GM18873 (cell line): ENCODE results near the gene RASEF.

Source experiments
- ATAC-seq: cut with Tn5 transposase; IDR thresholded peaks from one replicate; pipeline ENCODE4 v1.9.1; 2021; ENCODE audit warnings: mild to moderate bottlenecking, moderate library complexity, moderate number of reproducible peaks; ENCODE audit not compliant: unreplicated experiment, low FRiP score

The RASEF gene

GRCh38 chr9:83059417-83059816 lies 3.5 kb downstream of the RASEF start:
- ATAC-seq: no peak

GRCh38 chr9:83056911-83057310 lies 6.0 kb downstream of the RASEF start:
- no peak for ATAC-seq

GRCh38 chr9:83056174-83056573 lies 6.8 kb downstream of the RASEF start:
- no peak for ATAC-seq

GRCh38 chr9:83047839-83048775 lies 14.8 kb downstream of the RASEF start:
- no peak for ATAC-seq

GRCh38 chr9:83043597-83043996 lies 19.3 kb downstream of the RASEF start:
- ATAC-seq: no peak

GRCh38 chr9:83041771-83042170 lies 21.2 kb downstream of the RASEF start:
- ATAC-seq: no peak

- ATAC-seq: no peak
These were observed 23.6 kb downstream of the RASEF start for GRCh38 chr9:83039303-83039702.

GRCh38 chr9:83036043-83036442 lies 26.9 kb downstream of the RASEF start:
- no peak for ATAC-seq

GRCh38 chr9:83035143-83035542 lies 27.8 kb downstream of the RASEF start:
- no peak for ATAC-seq

GRCh38 chr9:83034587-83034986 lies 28.4 kb downstream of the RASEF start:
- no peak for ATAC-seq

GRCh38 chr9:83034026-83034425 lies 28.9 kb downstream of the RASEF start:
- no peak for ATAC-seq

- no peak for ATAC-seq
These were observed 30.8 kb downstream of the RASEF start for GRCh38 chr9:83032065-83032625.

GRCh38 chr9:83030391-83031107 lies 32.4 kb downstream of the RASEF start:
- ATAC-seq: no peak

- no peak for ATAC-seq
These were observed 33.3 kb downstream of the RASEF start for GRCh38 chr9:83029531-83030137.

- ATAC-seq: no peak
These were observed 35.6 kb downstream of the RASEF start for GRCh38 chr9:83027153-83027891.

- no peak for ATAC-seq
These were observed 38.3 kb downstream of the RASEF start for GRCh38 chr9:83024506-83025125.

GRCh38 chr9:83023151-83023550 lies 39.8 kb downstream of the RASEF start:
- no peak for ATAC-seq

- ATAC-seq: no peak
These were observed 42.1 kb downstream of the RASEF start for GRCh38 chr9:83020864-83021263.

GRCh38 chr9:83020327-83020726 lies 42.6 kb downstream of the RASEF start:
- ATAC-seq: no peak

- ATAC-seq: no peak
These were observed 43.7 kb downstream of the RASEF start for GRCh38 chr9:83019246-83019645.
